Central memory CD8-positive, alpha-beta T cell (primary cell): ENCODE measurements around the gene RBM20.

Source experiments
- ATAC-seq: fragments of 150-1000 bp; cut with Tn5 transposase; replicated peaks from 2 replicates; pipeline ENCODE4 v1.10.0; 2022; ENCODE audit warnings: mild to moderate bottlenecking, moderate FRiP score, moderate number of reproducible peaks; ENCODE audit not compliant: poor library complexity, severe bottlenecking; ENCODE audit errors: extremely low read depth
- DNase-seq, 2 donors: peaks; one replicate each; pipeline ENCODE4 v3.0.0; 2021; ENCODE audit warnings: low spot score in 2 of 2
- H3K27ac Mint-ChIP-seq: one replicate; pipeline ENCODE4 v1.8.0; 2022; ENCODE audit warnings: low read depth, mild to moderate bottlenecking, moderate library complexity, mixed read lengths
- H3K27me3 Mint-ChIP-seq: one replicate; pipeline ENCODE4 v1.8.0; 2022; ENCODE audit warnings: mixed read lengths
- H3K36me3 Mint-ChIP-seq: one replicate; pipeline ENCODE4 v1.8.0; 2022; ENCODE audit warnings: mild to moderate bottlenecking, moderate library complexity, mixed read lengths; ENCODE audit not compliant: insufficient read depth
- H3K4me1 Mint-ChIP-seq: one replicate; pipeline ENCODE4 v1.8.0; 2022; ENCODE audit warnings: mixed read lengths
- H3K4me3 Mint-ChIP-seq: one replicate; pipeline ENCODE4 v1.8.0; 2022; ENCODE audit warnings: mild to moderate bottlenecking, moderate library complexity, mixed read lengths
- H3K9me3 Mint-ChIP-seq: one replicate; pipeline ENCODE4 v1.8.0; 2022; ENCODE audit warnings: mixed read lengths

RBM20 gene

GRCh38 chr10:110805292-110805691 is 161.2 kb downstream of the RBM20 start:
- H3K4me1 Mint-ChIP-seq = peaks cover 29% of the 10 kb centered on the region
- H3K27ac Mint-ChIP-seq = no peak overlapping the region
- DNase-seq = no peak
- peaks cover 6% of the 10 kb centered on the region for H3K36me3 Mint-ChIP-seq
- H3K9me3 Mint-ChIP-seq = no peaks in the 10 kb centered on the region
- no peak overlapping the region for H3K4me3 Mint-ChIP-seq
- H3K27me3 Mint-ChIP-seq = no peaks in the 10 kb centered on the region
- ATAC-seq = no peak

DNA sequence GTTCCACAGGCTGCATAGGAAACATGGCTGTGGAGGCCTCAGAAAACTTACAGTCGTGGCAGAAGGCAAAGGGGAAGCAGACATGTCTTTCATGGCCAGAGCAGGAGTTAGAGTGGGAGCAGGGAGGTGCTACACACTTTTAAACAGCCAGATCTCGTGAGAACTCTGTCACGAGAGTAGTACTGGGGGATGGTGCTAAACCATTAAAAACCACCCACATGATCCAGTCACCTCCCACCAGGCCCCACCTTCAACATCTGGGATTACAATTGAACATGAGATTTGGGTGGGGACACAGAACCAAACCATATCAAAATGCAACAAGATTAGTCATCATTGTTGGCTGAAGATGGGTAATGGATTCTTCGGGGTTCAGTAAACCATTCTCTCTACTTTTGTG is 162.2 kb downstream of the RBM20 start:
- Mint-ChIP-seq H3K36me3 (peaks cover 4% of the 10 kb centered on the region), H3K9me3 (no peaks in the 10 kb centered on the region), H3K4me1 (peaks cover 29% of the 10 kb centered on the region), H3K4me3 (no peak overlapping the region), H3K27ac (no peak overlapping the region), H3K27me3 (no peaks in the 10 kb centered on the region)
- ATAC-seq (no peak), DNase-seq (no peak)

DNA sequence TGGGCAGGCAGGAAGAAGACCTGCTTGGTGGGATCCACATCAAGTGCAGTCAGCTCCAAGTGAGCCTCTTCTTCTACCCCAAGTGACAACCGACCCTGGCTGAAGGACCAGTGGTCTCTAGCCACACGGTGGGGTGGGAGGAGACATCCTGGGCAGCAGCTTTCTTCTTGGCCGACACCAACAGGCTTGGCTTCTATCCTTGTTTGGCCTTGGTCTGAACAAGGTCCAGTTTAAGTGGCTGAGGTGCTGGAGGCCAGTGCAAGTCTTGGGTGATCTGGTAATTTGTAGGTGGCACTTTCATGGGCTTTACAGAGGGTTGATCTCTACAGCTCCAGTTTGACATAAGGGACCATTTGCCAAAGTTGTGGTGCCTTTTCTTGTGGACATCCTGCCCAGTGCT is 164.0 kb downstream of the RBM20 start:
- Mint-ChIP-seq H3K9me3 (no peaks in the 10 kb centered on the region), H3K27ac (no peak overlapping the region), H3K4me3 (no peak overlapping the region), H3K36me3 (peaks cover 2% of the 10 kb centered on the region), H3K4me1 (peaks cover 17% of the 10 kb centered on the region), H3K27me3 (no peaks in the 10 kb centered on the region)
- no peak for ATAC-seq
- no peak for DNase-seq

- ATAC-seq (no peak), DNase-seq (no peak)
- Mint-ChIP-seq H3K27me3 (no peaks in the 10 kb centered on the region), H3K4me3 (no peak overlapping the region), H3K4me1 (peaks cover 16% of the 10 kb centered on the region), H3K27ac (no peak overlapping the region), H3K9me3 (no peaks in the 10 kb centered on the region), H3K36me3 (peaks cover 2% of the 10 kb centered on the region)
These were observed 164.5 kb downstream of the RBM20 start for GRCh38 chr10:110808615-110809014.

DNA sequence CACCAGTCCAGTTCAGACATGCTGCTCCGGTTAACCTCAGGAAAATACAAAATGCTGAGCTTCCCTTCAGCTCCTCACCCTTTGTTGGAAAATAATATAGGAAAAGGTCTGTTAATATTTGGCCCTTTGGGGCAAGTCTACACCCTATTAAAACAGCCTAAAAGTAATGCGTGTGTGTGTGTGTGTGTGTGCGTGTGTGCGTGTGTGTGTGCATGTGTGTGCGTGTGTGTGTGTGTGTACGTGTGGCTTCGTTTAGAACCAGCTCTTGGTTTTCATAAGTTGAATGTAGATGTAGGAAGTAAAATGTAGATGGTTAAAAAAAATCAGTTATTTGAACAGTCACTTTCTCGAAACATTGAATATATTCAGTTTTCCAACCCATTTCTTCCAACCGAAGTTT is 166.5 kb downstream of the RBM20 start:
- H3K4me1 Mint-ChIP-seq = peaks cover 7% of the 10 kb centered on the region
- ATAC-seq (no peak), DNase-seq (no peak)
- no peaks in the 10 kb centered on the region for H3K9me3 Mint-ChIP-seq
- no peak overlapping the region for H3K4me3 Mint-ChIP-seq
- H3K36me3 Mint-ChIP-seq = peaks cover 2% of the 10 kb centered on the region
- no peaks in the 10 kb centered on the region for H3K27me3 Mint-ChIP-seq
- H3K27ac Mint-ChIP-seq = no peak overlapping the region

- H3K36me3 Mint-ChIP-seq = no peaks in the 10 kb centered on the region
- H3K27me3 Mint-ChIP-seq = no peaks in the 10 kb centered on the region
- ATAC-seq (no peak), DNase-seq (no peak)
- peaks cover 14% of the 10 kb centered on the region for H3K4me1 Mint-ChIP-seq
- no peak overlapping the region for H3K27ac Mint-ChIP-seq
- H3K4me3 Mint-ChIP-seq = no peak overlapping the region
- no peaks in the 10 kb centered on the region for H3K9me3 Mint-ChIP-seq
These were observed 167.8 kb downstream of the RBM20 start for GRCh38 chr10:110811791-110812581.

DNA sequence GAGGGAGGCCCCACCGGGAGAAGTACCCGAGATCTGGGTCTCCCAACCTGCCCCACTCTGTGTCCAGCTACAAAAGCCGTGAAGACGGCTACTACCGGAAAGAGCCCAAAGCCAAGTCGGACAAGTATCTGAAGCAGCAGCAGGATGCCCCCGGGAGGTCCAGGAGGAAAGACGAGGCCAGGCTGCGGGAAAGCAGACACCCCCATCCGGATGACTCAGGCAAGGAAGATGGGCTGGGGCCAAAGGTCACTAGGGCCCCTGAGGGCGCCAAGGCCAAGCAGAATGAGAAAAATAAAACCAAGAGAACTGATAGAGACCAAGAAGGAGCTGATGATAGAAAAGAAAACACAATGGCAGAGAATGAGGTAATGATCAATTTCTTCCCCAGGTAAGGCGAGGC is 168.4 kb downstream of the RBM20 start:
- Mint-ChIP-seq H3K4me1 (peaks cover 14% of the 10 kb centered on the region), H3K36me3 (no peaks in the 10 kb centered on the region), H3K4me3 (no peak overlapping the region), H3K27me3 (no peaks in the 10 kb centered on the region), H3K27ac (no peak overlapping the region), H3K9me3 (no peaks in the 10 kb centered on the region)
- DNase-seq (no peak), ATAC-seq (no peak)

- peaks cover 14% of the 10 kb centered on the region for H3K4me1 Mint-ChIP-seq
- no peaks in the 10 kb centered on the region for H3K27me3 Mint-ChIP-seq
- ATAC-seq (peak; percentile 56), DNase-seq (no peak)
- no peaks in the 10 kb centered on the region for H3K36me3 Mint-ChIP-seq
- no peaks in the 10 kb centered on the region for H3K9me3 Mint-ChIP-seq
- H3K4me3 Mint-ChIP-seq = no peak overlapping the region
- no peak overlapping the region for H3K27ac Mint-ChIP-seq
These were observed 169.8 kb downstream of the RBM20 start for GRCh38 chr10:110813743-110814472.

- H3K4me1 Mint-ChIP-seq = peaks cover 14% of the 10 kb centered on the region
- peak overlapping the region; percentile 24 for H3K27ac Mint-ChIP-seq
- no peaks in the 10 kb centered on the region for H3K36me3 Mint-ChIP-seq
- H3K4me3 Mint-ChIP-seq = no peak overlapping the region
- ATAC-seq (no peak), DNase-seq (no peak)
- H3K27me3 Mint-ChIP-seq = no peaks in the 10 kb centered on the region
- no peaks in the 10 kb centered on the region for H3K9me3 Mint-ChIP-seq
These were observed 171.3 kb downstream of the RBM20 start for GRCh38 chr10:110815354-110816004.

GRCh38 chr10:110817614-110818013 is 173.5 kb downstream of the RBM20 start:
- no peak overlapping the region for H3K4me3 Mint-ChIP-seq

DNA sequence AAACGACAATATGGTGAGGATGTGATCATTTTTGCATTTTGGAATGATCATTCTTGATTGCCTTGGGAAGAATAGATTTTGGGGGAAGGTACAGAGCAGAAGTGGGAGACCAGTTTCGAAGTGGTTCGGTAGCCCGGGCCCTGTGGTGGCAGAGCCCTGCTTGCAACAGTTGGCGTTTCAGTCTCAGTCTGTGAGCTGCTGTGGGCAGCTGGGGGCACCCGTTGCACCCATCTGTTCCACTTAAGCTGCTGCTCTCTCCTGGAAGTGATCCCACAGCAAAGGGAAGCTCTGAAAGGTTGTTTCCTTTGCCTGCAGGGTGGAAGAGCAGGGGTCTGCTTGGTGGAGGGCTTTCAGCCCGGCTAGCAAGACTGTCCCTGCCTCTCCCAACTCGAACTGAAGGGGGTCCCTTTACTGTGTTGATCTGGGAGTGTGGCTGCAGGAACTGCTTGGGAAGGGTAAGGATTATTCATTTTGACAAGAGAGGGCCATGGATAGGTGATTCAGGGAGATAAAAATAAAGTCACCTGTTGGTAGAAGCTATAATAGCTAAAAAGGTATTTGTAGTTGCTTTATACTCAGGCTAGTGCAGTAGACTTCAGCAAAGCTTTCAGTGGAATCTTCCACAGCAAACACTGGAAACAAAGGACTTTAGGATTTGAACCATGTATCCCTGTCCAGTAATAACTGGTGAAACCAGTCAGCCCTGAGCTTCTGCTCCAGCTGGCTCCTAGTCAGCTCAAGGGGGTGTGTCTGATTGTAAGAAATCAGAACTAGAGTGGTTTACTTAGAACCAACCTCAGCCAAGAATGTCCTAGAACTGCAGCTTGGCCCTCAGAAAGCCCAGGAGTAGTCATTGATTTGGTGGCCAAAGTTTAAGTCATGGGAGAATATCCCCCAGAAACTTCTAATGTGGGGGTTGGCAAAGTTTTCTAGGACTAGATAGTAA is 174.4 kb downstream of the RBM20 start:
- no peak for ATAC-seq
- Mint-ChIP-seq H3K27ac (no peak overlapping the region), H3K4me3 (no peak overlapping the region), H3K36me3 (no peaks in the 10 kb centered on the region), H3K4me1 (peaks cover 22% of the 10 kb centered on the region), H3K27me3 (no peaks in the 10 kb centered on the region), H3K9me3 (no peaks in the 10 kb centered on the region)
- no peak for DNase-seq

More at GRCh38 chr10:110817614-110818013, 173.5 kb downstream of the RBM20 start:
- no peaks in the 10 kb centered on the region for H3K9me3 Mint-ChIP-seq
- no peak overlapping the region for H3K27ac Mint-ChIP-seq
- DNase-seq (no peak), ATAC-seq (no peak)
- H3K27me3 Mint-ChIP-seq = no peaks in the 10 kb centered on the region
- H3K4me1 Mint-ChIP-seq = peaks cover 22% of the 10 kb centered on the region
- H3K36me3 Mint-ChIP-seq = no peaks in the 10 kb centered on the region

DNA sequence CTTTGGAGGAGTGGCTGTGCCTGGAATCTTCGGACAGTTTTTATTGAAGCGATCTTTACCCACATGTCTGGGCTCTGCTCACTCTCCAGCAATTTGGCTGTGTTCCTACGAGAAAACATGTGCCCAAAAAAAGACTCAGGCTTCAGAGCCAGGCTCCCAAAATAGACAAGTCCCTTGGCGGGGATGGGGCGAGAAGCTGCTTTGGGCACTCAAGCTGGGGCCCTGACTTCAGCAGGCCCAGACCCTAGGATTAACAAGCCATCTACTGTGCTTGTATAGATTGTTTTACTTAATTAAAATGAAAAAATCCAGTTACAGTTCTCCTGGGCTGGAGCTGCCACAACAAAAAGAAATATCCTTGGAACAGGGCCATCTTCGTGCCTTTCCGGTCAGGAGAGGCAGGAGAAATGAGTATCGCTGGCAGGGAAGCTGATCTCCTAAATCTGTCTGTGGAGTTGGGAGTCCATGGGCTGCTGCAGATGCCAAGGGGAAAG is 176.2 kb downstream of the RBM20 start:
- ATAC-seq (no peak), DNase-seq (no peak)
- Mint-ChIP-seq H3K4me1 (peaks cover 18% of the 10 kb centered on the region), H3K4me3 (no peak overlapping the region), H3K27me3 (no peaks in the 10 kb centered on the region), H3K9me3 (no peaks in the 10 kb centered on the region), H3K36me3 (no peaks in the 10 kb centered on the region), H3K27ac (peak overlapping the region; percentile 25)
